ENCODE results near the gene HKDC1.
"Not testable (repeated sequence)": the region's sequence is repeated elsewhere in the genome, so short reads cannot be mapped to it uniquely, and the experiment has no call there.

The HKDC1 gene

DNA sequence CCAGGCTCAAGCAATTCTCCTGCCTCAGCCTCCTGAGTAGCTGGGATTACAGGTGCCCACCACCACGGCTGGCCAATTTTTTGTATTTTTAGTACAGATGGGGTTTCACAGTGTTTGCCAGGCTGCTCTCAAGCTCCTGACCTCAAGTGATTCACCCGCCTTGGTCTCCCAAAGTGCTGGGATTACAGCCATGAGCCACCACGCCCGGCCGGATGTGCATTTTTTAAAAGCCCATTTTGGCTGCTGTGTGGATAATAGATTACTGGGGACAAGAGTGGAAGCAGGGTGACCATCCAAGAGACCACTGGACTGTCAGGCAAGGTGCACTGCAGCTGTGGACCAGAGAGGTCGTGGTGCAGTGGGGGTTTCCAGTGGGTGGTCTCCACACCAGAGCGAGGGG, 21.4 kb downstream of the HKDC1 start:
- peak; percentile 64 for DNase-seq (ENCODE audit: low spot score)

DNA sequence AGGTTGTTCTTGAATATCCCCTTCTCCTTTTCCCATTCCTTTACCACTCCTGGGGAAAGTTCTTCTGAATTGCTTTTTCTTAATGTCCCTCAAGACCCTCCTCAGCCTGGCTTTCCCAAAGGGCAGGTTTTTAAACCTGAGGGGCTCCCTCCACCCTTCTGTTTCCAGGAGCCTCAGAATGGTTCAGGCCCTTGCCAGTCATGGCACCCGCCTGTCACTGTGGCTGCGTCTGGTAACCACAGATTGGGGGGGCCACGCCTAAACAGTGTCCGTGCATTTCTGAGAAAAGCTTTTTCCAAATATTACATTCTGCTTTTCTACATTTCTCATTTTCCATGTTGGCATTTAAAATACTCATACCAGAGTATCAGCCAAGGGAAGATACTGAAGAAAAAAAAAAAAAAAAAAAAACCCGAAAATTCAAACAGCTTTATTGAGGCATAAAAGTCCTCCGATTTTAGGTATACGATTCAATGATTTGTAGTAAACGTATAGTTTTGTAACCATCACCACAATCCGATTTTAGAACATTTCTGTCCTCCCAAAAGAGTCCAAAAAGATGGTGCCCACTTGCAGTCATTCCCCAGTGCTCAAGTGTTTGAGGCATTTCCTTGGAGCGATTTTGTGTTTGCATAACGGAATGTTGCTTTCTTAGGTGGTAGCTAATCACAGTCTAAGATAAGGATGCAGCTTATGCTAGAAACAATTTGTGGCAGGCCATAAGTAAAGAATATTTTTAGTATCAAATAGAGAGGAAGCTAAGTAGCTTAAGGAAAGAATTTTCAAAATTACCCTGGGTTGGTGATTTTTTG, 22.1 kb downstream of the HKDC1 start:
- no peak for DNase-seq (ENCODE audit: low spot score)

DNA sequence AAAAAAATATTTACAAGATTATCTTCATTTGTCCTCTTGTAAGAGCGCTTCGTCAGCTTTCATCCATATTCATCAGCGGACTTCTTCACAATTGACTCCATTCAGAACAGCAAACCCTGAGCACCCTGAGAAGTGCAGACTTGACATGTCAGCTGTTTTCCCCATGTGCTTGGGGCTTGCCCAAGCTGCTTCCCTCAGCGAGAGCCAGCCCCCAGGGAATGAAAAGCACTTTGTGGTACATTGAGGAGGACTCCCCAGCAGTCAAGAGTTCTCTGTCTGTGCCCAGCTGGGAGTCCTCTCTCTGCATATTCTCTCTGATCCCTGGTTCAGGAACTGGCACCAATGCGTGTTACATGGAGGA, 22.7 kb downstream of the HKDC1 start:
- DNase-seq (ENCODE audit: low spot score): no peak

DNA sequence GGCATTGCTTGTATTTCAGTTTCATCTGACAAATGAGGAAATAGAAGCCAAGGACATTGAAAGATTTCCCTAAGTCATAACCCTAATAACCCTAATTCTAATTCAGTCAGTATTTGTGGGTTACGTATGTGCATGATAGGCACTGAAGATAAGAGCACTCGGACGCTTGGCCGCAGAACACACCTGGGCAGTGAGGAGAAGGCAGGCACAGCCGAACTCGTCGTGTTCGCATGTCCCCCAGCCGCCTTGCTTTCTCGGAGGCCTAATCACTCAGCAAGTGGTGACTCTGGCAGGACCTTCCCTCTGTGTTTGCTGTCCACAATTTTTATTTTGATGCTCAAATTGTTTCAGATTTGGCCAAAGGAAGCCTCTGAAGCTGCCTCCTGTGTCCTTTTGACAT, 23.7 kb downstream of the HKDC1 start:
- no peak for DNase-seq (ENCODE audit: low spot score)

DNA sequence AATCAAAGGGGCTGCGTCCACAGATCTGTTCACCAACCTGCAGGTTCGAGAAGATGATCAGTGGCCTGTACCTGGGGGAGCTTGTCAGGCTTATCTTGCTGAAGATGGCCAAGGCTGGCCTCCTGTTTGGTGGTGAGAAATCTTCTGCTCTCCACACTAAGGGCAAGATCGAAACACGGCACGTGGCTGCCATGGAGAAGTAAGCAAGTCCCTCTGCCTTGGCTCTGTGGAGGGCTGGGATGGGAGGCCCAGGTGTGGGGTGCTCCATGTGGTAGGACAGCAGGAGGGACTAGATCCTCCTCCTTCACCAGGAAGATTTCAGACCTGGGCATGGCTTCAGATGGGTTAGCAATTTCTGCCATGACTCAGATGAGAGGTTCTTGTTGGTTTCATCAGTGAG, 25.9 kb downstream of the HKDC1 start:
- no peak for DNase-seq (ENCODE audit: low spot score)

DNA sequence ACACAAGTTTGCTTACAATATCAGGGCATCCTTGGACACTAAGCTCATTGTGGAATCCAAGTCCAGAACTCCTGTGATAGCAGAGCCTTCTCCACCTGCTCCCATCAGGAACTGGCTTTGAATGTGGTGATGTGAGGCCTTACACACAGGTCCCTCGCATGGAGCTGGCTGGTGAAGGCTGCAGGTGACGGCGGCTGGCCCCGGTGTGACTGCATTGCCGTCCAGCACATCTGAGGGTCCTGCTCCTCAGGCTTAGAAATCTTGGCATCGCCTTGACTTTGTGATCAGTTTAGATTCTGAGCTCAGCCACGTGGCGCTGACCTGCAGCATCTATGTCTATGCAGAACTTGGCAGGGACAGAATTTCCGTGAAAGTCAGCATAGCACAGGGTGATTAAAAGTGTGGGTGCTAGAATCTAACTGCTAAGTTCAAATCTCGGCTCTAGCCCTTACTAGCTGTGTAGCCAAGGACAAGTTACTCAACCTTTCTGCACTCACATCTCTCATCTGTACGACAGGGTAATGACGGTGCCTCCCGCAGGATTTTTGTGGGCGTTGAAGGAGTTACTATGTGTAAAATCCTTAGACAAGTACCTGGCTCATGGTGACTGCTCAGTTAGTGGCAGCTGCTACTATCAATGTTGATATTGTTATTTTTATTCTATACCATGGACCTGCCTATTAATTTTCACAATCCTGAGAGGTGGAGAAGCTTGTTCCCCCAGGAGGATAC, 26.6 kb downstream of the HKDC1 start:
- DNase-seq (ENCODE audit: low spot score): no peak

DNA sequence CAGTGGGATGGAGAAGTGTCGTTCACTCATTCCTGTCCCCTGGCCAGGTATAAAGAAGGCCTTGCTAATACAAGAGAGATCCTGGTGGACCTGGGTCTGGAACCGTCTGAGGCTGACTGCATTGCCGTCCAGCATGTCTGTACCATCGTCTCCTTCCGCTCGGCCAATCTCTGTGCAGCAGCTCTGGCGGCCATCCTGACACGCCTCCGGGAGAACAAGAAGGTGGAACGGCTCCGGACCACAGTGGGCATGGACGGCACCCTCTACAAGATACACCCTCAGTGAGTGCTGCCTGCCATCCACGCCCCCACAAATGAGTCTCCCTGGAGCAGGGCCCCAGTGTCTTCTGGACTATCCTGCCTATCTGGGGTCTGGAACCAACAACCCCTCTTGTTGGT, 27.2 kb downstream of the HKDC1 start:
- no peak for DNase-seq (ENCODE audit: low spot score)

DNA sequence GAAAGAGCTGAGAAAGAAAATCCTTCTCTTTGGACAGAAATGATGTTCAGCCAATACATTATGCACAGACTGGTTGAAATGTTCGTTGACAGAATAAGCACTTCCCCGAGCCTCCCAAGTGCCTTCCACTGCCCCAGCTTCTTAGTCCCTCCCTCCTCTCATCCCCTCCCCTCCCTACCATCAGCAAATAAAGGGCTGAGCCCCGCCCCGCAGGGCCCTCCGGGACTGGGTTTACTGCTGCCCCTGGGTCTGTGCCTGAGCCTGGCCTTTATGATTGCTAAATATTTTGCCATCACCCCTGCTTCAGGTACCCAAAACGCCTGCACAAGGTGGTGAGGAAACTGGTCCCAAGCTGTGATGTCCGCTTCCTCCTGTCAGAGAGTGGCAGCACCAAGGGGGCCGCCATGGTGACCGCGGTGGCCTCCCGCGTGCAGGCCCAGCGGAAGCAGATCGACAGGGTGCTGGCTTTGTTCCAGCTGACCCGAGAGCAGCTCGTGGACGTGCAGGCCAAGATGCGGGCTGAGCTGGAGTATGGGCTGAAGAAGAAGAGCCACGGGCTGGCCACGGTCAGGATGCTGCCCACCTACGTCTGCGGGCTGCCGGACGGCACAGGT, 28.1 kb downstream of the HKDC1 start:
- no peak for DNase-seq (ENCODE audit: low spot score)

DNA sequence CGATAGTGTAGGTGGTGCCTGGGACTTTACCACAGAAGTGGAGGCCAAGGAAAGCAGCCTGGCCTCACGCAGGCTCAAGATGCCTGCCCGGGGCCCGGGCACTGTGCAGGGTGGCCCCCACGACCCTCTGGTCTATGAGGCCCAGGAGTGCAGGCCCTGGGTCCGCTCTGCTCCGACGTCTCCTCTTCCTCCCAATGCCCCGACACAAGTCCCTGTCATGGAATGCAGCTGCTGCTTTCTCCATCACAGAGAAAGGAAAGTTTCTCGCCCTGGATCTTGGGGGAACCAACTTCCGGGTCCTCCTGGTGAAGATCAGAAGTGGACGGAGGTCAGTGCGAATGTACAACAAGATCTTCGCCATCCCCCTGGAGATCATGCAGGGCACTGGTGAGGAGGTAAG, 29.9 kb downstream of the HKDC1 start:
- no peak for DNase-seq (ENCODE audit: low spot score)

DNA sequence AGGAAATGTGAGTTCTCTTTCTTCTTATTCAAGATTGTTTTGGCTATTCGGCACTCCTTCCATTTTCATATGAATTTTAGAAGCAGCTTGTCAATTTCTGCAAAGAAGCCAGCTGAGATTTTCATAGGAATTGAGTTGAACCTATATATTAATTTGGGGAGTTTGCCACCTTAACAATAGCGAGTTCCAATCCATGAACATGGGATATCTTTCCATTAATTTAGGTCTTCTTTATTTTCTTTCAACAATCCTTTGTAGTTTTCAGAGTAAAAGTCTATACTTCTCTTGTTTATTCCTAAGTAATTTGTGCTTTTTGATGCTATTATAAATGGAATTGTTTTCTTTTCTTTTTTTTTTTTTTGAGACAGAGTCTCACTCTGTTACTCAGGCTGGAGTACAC, 31.3 kb downstream of the HKDC1 start:
- not testable (repeated sequence) for DNase-seq (ENCODE audit: low spot score)

DNA sequence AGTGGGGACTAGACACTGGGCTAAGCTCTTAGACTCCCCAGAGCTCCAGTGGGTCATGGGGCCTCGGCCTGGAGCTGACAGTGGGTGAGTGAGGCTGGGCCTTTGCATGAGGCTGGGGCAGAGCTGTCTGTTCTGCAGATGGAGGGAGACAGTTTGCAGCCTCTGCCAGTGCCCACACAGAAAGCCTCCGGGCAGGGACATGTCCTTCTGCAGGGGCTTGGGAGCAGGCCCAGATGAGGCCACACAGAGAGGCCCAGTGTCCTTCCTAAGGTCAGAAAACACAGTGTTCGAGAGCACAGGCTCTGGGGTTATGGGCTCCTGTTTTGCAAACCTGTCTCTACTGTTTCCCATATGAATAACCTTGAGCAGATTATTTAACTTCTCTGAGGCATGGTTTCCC, 33.0 kb downstream of the HKDC1 start:
- no peak for DNase-seq (ENCODE audit: low spot score)

DNA sequence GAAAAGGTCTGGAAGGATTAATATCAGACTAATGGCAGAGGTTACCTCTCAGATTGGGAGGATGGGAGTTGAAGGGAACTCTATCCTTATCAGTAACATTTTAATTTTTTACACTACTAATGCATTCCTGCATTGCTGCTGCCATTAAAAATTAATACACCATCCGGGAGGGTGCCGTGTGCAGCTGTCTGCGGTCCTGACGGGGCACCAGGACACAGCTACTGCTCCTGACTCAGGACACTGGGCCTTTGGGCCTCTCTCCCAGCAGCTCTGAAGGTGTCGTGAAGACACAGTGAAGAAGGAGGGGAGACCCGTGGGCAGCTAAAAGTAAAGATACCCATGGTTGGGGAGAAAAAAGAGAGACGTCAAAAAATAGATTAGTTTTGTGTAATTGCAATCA, 34.7 kb downstream of the HKDC1 start:
- DNase-seq (ENCODE audit: low spot score): no peak

DNA sequence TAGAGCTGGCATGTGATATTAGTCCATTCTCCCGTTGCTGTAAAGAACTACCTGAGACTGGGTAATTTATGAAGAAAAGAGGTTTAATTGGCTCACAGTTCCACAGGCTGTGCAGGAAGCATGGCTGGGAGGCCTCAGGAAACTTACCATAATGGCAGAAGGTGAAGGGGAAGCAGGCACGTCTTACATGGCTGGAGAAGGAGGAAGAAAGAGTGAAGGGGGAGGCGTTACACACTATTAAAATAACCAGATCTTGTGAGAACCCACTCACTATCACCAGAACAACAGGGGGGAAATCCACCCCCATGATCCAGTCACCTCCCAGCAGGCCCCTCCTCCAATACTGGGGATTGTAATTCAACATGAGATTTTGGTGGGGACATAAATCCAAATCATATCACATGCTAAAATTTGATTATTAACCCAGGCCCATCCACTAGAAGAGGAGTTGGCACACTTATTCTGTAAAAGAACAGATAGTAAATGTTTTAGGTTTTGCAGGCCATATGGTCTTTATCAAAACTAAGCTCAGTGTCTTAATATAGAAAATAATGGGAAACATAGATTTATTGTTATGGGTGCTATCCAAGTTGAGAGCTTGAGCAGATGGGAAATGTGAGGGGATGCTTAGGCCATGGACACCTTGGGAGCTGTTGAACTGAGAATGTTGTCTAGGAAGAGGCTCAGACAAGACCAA, 39.6 kb downstream of the HKDC1 start:
- no peak for DNase-seq (ENCODE audit: low spot score)

DNA sequence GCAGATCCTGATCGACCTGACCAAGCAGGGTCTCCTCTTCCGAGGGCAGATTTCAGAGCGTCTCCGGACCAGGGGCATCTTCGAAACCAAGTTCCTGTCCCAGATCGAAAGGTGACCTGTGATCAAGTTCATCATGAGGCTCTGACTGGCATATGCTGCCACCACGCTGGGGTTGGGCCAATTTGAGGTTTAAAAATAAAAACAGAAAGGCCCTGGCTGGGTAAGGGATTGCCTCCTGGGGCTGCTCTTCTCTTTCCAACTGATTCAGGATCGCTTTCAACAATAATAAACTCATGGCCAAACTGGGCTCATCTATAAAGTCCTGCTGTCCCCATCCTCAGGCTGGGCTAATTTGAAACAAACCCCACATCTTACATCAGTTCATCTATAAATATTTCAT, 41.1 kb downstream of the HKDC1 start:
- DNase-seq (ENCODE audit: low spot score): no peak

DNA sequence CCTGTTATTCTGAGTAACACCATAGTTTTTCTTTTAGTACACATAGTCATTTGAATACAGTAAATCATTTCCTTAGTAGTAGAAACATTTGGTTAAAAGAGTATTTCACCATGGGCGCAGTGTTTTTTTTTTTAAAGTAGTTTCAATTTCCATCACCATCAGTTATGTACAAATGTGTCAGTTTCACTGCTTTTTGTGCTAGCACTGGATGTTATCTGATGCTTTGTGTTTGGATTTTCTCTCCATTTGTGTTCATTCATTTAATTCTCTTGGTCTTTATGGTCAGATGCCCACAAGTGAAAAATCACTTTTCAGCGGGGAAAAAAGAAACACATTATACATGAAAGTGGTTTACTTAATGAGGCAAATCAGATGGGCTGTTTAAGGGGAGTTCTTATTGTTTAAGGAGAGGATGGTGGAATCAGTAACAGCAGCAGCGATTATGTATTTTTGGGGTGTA, 42.2 kb downstream of the HKDC1 start:
- DNase-seq (ENCODE audit: low spot score): no peak

DNA sequence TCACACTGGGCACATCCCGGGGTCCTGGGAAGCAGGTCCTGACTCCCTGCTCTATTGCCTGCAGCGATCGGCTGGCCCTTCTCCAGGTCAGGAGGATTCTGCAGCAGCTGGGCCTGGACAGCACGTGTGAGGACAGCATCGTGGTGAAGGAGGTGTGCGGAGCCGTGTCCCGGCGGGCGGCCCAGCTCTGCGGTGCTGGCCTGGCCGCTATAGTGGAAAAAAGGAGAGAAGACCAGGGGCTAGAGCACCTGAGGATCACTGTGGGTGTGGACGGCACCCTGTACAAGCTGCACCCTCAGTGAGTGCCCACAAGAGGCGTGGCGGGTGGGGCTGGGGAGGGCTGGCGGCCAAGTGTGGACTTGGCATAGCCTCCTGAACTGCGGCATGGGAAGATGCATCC, 45.4 kb downstream of the HKDC1 start:
- DNase-seq (ENCODE audit: low spot score): no peak

DNA sequence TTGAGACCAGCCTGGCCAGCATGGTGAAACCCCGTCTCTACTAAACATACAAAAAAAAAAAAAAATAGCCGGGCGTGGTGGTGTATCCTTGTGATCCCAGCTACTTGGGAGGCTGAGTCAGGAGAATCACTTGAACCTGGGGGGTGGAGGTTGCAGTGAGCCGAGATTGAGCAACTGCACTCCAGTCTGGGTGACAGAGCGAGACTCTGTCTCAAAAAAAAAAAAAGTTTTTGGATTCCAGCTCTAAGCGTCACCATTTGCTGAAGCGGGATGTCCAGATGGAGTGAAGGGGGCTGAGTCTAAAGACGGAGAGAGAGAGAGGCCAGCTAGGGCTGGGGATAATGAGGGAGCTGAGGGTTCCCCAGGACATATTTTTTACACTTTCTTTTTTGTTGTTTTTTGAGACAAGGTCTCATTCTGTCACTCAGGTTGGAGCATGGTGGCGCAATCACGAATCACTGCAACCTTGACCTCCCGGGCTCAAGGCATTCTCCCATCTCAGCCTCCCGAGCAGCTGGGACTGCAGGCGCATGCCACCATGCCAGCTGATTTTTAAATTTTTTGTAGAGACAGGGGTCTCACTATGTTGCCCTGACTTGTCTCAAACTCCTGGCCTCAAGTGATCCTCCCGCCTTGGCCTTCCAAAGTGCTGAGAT, 48.8 kb downstream of the HKDC1 start:
- no peak for DNase-seq (ENCODE audit: low spot score)

DNA sequence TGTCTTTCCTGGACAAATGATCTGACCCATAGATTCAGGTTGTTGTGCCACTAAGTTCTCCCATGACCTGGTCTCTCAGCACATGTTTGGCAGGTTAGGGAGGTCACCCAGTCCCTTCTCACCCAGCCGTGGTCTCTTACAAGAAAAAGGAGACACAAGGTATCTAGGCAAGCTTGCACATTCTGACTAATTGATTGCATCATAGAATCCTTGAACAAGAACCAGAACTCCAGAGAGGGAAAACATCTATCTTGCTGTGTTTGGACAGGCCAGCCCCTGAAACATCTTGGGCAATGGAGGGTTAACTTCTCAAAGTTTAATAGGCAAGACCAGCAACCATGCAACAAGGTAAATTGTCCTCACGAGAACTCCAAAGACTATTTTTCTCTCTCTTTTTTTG, 49.6 kb downstream of the HKDC1 start:
- DNase-seq (ENCODE audit: low spot score): peak; percentile 27

DNA sequence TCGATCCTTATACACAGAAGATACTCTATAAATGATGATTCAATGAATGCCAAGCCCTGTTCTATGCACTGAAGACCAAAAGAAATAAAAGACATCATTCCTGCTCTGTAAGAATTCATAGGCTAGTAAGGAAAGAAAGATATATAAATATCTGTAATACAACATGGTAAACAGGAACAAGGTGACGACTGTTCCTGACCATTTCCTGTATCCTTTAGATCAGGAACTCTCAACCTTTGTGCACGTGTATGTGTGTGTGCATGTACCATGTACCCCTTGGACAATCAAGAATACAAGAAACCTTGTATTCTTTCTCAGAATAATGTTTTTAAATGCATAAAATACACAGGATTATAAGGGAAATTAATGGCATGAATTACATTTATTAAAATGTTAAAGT, 50.9 kb downstream of the HKDC1 start:
- no peak for DNase-seq (ENCODE audit: low spot score)

DNA sequence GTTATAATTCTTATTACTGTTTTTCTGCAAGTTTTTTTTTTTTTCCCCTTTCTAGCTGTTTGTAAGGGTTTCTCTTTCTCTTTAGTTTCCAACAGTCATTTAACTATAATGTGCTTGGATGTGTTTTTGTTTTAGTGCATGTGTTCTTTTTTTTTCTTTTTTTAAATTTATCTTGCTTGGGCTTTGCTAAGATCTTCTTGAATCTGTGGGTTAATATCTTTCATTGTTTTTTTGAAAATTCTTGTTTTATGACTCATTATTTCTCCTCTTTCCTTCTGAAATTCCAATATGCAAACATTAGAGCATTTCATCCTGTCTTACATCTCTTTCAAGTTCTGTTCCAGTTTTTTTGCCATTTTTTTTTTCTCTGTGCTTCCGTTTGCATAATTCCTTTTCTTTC, 52.5 kb downstream of the HKDC1 start:
- DNase-seq (ENCODE audit: low spot score): no peak

DNA sequence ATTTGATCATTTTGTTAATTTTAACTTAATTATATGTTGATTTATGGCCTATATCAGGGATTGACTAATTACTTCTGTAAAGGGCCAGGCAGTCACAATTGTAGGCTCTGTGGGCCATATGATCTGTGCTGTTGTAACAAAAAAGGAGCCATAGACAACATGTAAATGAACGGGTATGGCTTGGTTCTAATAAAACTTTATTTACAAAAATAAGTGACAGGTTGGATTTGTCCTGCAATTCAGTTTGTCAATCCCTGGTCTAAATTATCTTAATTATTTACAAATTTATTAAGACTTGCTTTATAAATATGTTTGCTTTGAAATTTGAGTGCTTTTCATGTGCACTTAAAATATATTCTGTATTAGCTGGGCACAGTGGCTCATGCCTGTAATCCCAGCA, 55.3 kb downstream of the HKDC1 start:
- DNase-seq (ENCODE audit: low spot score): no peak

DNA sequence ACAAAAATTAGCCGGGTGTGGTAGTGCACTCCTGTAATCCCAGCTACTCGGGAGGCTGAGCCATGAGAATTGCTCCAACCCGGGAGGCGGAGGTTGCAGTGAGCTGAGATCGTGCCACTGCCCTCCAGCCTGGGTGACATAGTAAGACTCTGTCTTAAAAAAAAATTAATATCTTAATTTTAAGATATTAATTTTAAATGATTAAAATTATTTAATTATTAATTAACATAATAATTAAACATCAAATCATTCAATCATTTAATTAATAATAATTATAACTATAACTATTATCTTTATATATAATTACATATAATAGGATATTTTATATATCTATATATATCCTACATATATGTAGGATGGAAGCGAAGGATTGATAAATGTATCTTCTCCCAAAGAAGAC, 56.4 kb downstream of the HKDC1 start:
- DNase-seq (ENCODE audit: low spot score): no peak

Measured in AG20443 (cell line).